ENCODE data around the gene EFCAB10. TPM values are rescaled to one million over a fixed set of nuclear protein-coding genes. Genes with fewer than 3 reads are reported as not detected.
A peak's percentile ranks its signal among the peaks of the same experiment; 100 is the strongest.
"Not testable (repeated sequence)": the region's sequence is repeated elsewhere in the genome, so short reads cannot be mapped to it uniquely, and the experiment has no call there.

Gene EFCAB10
- total RNA-seq, 2 donors from 2014 or later: 1.0 to 1.5 TPM

GRCh38 chr7:105611856-105612775 lies 30.8 kb upstream of the EFCAB10 start:
- H3K36me3 Mint-ChIP-seq (ENCODE audit: low read depth): peaks cover 12% of the 10 kb centered on the region
- no peak for ATAC-seq
- H3K4me1 Mint-ChIP-seq: peaks cover 3% of the 10 kb centered on the region

GRCh38 chr7:105610165-105610930 lies 29.1 kb upstream of the EFCAB10 start:
- Mint-ChIP-seq H3K4me1 (peaks cover 3% of the 10 kb centered on the region), H3K27me3 (no peaks in the 10 kb centered on the region), H3K4me3 (no peak overlapping the region), H3K27ac (peak overlapping the region; percentile 3), H3K36me3 (ENCODE audit: low read depth) (peaks cover 12% of the 10 kb centered on the region)
- DNase-seq (no peak), ATAC-seq (no peak)
- H3K9me3 ChIP-seq (ENCODE audit: control insufficient read depth, low read length, poor library complexity, severe bottlenecking): no peaks in the 10 kb centered on the region

More at GRCh38 chr7:105611856-105612775, 30.8 kb upstream of the EFCAB10 start:
- no peak for DNase-seq
- H3K9me3 ChIP-seq (ENCODE audit: control insufficient read depth, low read length, poor library complexity, severe bottlenecking): no peaks in the 10 kb centered on the region
- no peak overlapping the region for H3K4me3 Mint-ChIP-seq
- no peak overlapping the region for H3K27ac Mint-ChIP-seq
- no peaks in the 10 kb centered on the region for H3K27me3 Mint-ChIP-seq

- no peak overlapping the region for H3K4me3 Mint-ChIP-seq
- H3K27me3 Mint-ChIP-seq: peaks cover 5% of the 10 kb centered on the region
- no peak overlapping the region for H3K27ac Mint-ChIP-seq
- peaks cover 2% of the 10 kb centered on the region for H3K4me1 Mint-ChIP-seq
- H3K36me3 Mint-ChIP-seq (ENCODE audit: low read depth): peaks cover 2% of the 10 kb centered on the region
- H3K9me3 ChIP-seq (ENCODE audit: control insufficient read depth, low read length, poor library complexity, severe bottlenecking): no peaks in the 10 kb centered on the region
- no peak for ATAC-seq
- DNase-seq: no peak
These were observed 21.3 kb upstream of the EFCAB10 start for GRCh38 chr7:105602325-105603305.

DNA sequence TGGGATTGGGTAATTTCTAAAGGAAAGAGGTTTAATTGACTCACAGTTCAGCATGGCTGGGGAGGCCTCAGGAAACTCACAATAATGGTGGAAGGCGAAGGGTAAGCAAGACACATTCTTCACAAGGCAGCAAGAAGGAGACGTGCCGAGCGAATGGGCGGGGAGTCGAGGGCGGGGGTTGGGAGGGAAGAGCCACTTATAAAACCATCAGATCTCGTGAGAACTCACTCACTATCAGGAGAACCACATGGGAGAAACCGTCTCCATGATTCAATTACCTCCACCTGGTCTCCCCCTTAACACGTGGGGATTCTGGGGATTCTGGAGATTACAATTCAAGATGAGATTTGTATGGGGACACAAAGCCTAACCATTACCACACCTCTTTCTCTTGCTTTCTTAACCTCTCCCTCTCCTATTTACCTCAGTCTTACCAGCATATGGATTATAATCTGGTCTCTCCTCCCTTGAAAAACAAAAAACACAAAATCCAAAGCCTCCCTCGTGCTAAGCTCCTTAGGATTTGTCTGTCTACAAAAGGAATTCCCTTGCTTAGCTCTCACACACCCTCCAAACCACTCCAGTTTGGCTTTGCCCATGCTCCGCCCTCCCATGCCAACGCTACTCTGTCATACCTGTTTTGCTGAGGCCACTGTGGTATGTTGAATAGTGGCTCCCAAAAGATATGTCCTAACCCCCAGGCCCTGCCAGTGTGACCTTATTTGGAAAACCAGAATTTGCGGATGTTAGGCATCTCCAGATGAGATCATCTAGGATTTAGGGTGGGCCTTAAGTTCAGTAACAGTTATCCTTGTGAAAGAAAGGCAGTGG lies 19.6 kb upstream of the EFCAB10 start:
- Mint-ChIP-seq H3K4me1 (peaks cover 4% of the 10 kb centered on the region), H3K27me3 (peaks cover 5% of the 10 kb centered on the region), H3K27ac (no peak overlapping the region), H3K36me3 (ENCODE audit: low read depth) (peaks cover 2% of the 10 kb centered on the region), H3K4me3 (no peak overlapping the region)
- H3K9me3 ChIP-seq (ENCODE audit: control insufficient read depth, low read length, poor library complexity, severe bottlenecking): no peaks in the 10 kb centered on the region
- ATAC-seq (no peak), DNase-seq (no peak)

GRCh38 chr7:105599551-105599950 lies 18.3 kb upstream of the EFCAB10 start:
- no peak overlapping the region for H3K27ac Mint-ChIP-seq
- peaks cover 4% of the 10 kb centered on the region for H3K4me1 Mint-ChIP-seq
- no peaks in the 10 kb centered on the region for H3K36me3 Mint-ChIP-seq (ENCODE audit: low read depth)
- ATAC-seq (no peak), DNase-seq (no peak)
- no peak overlapping the region for H3K4me3 Mint-ChIP-seq
- H3K27me3 Mint-ChIP-seq: peaks cover 5% of the 10 kb centered on the region
- H3K9me3 ChIP-seq (ENCODE audit: control insufficient read depth, low read length, poor library complexity, severe bottlenecking): no peaks in the 10 kb centered on the region

GRCh38 chr7:105599080-105599479 lies 17.8 kb upstream of the EFCAB10 start:
- H3K36me3 Mint-ChIP-seq (ENCODE audit: low read depth); H3K27me3 Mint-ChIP-seq; H3K9me3 ChIP-seq (ENCODE audit: control insufficient read depth, low read length, poor library complexity, severe bottlenecking); H3K4me3 Mint-ChIP-seq; ATAC-seq; H3K27ac Mint-ChIP-seq; H3K4me1 Mint-ChIP-seq; DNase-seq: not testable (repeated sequence)

DNA sequence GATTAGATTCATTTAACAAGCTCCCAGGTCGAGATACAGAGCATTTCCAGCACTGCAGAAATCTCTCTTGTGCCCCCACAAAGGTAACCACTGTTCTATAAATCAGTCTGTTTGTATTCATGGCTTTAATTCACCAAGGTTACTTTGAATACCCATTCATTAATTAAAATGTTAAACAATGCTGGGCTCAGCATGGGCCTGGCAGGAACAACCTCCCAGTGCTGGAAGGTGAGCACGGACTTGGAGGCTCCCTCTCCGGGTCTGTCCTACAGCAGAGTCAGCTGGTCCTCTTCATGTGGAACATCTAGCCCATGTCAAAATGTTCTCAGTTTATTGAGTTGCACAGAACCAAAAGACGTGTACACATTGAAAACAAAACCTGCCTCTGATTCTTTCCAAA lies 15.6 kb upstream of the EFCAB10 start:
- Mint-ChIP-seq H3K36me3 (ENCODE audit: low read depth) (no peaks in the 10 kb centered on the region), H3K4me3 (no peak overlapping the region), H3K4me1 (peaks cover 4% of the 10 kb centered on the region), H3K27me3 (peaks cover 5% of the 10 kb centered on the region), H3K27ac (no peak overlapping the region)
- ATAC-seq (no peak), DNase-seq (no peak)
- no peaks in the 10 kb centered on the region for H3K9me3 ChIP-seq (ENCODE audit: control insufficient read depth, low read length, poor library complexity, severe bottlenecking)

DNA sequence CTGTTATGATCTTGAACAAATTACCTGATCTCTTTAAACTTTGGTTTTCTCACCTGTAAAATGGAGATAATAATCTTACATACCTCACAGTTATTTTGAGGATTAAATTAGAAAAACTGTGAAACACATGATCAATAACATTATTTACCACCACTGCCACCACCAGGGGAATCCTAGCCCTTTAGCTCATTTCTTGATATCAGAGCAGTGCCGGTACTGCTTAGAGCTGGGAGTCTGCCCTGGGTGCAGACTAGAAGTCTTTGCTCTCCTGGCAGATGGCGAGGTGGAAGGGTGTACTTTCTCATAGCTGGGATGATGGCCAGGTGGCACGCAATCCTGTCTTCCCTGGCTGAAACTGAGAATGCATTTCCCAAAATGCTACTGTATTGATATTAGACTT lies 12.7 kb upstream of the EFCAB10 start:
- no peaks in the 10 kb centered on the region for H3K27me3 Mint-ChIP-seq

DNA sequence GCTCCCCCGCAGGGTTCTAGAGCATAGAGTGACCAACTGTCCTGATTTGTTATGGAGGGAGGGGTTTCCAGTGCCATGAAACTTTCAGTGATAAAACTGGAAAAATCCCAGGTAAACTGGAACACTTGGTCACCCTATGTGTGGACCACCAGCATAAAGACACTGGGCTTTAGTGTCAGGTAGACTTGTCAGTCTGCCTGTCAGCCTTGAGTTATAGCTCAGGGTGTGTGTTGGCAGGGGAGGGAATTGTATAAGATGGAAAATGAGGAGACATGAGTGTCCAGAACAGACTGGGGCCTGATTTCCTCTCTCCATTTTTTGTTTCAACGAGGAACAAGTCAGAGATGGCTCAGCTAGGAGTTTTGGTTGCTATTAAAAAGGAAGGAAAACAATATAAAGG lies 10.2 kb upstream of the EFCAB10 start:
- ATAC-seq: no peak
- Mint-ChIP-seq H3K27ac (no peak overlapping the region), H3K27me3 (no peaks in the 10 kb centered on the region), H3K36me3 (ENCODE audit: low read depth) (no peaks in the 10 kb centered on the region), H3K4me3 (no peak overlapping the region), H3K4me1 (peaks cover 6% of the 10 kb centered on the region)
- H3K9me3 ChIP-seq (ENCODE audit: control insufficient read depth, low read length, poor library complexity, severe bottlenecking): no peaks in the 10 kb centered on the region
- no peak for DNase-seq

More for the DNA sequence above, 12.7 kb upstream of the EFCAB10 start:
- no peaks in the 10 kb centered on the region for H3K9me3 ChIP-seq (ENCODE audit: control insufficient read depth, low read length, poor library complexity, severe bottlenecking)
- ATAC-seq: no peak
- DNase-seq: no peak
- Mint-ChIP-seq H3K36me3 (ENCODE audit: low read depth) (no peaks in the 10 kb centered on the region), H3K4me3 (no peak overlapping the region), H3K4me1 (peaks cover 6% of the 10 kb centered on the region), H3K27ac (no peak overlapping the region)

- no peaks in the 10 kb centered on the region for H3K36me3 Mint-ChIP-seq (ENCODE audit: low read depth)
- H3K4me3 Mint-ChIP-seq: no peak overlapping the region
- no peak for DNase-seq
- peaks cover 10% of the 10 kb centered on the region for H3K4me1 Mint-ChIP-seq
- no peak for ATAC-seq
- no peaks in the 10 kb centered on the region for H3K27me3 Mint-ChIP-seq
- H3K9me3 ChIP-seq (ENCODE audit: control insufficient read depth, low read length, poor library complexity, severe bottlenecking): no peaks in the 10 kb centered on the region
- no peak overlapping the region for H3K27ac Mint-ChIP-seq
These were observed 9.5 kb upstream of the EFCAB10 start for GRCh38 chr7:105590793-105591192.

DNA sequence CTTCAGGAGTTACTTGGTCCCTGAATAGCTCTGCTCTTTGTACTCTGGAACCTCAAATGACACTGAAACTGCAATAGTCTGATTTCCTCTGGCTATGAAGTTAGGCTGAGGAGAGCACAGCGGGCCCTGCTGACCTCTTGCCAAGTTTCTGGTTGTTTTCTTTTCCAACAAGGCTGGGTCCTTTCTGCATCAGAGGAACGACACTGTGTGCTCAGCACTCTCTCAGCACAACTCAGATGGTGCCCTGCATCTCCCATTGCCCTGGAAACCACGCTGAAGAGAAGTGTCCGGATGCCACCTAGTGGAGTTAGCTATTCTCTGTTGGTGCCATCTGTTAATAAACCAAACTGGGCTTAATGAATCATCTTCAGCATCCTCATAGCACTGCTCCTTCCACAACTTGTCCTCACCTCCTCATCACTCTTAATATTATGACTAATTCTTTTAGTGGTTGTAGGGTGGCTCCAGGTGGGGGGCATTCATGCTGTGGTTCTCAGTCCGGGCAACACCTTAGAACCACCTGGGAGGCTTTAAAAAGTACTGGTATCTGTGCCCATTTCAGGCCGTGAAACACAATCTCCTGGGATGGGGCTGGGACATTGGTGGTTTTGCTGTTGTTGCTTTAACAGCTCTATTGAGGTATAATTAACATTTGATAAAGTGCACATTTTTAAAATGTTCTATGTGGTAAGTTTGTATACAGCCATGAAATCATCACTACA lies 8.2 kb upstream of the EFCAB10 start:
- H3K4me3 Mint-ChIP-seq: no peak overlapping the region
- no peaks in the 10 kb centered on the region for H3K36me3 Mint-ChIP-seq (ENCODE audit: low read depth)
- H3K27me3 Mint-ChIP-seq: no peaks in the 10 kb centered on the region
- DNase-seq (peak in 1 of 3 donors; percentile 28), ATAC-seq (peak; percentile 93)
- no peak overlapping the region for H3K27ac Mint-ChIP-seq
- no peaks in the 10 kb centered on the region for H3K9me3 ChIP-seq (ENCODE audit: control insufficient read depth, low read length, poor library complexity, severe bottlenecking)
- peaks cover 10% of the 10 kb centered on the region for H3K4me1 Mint-ChIP-seq

Measured in T-helper 17 cell (primary cell).